ENCODE measurements around the gene CCDC54.
A peak's percentile ranks its signal among the peaks of the same experiment; 100 is the strongest.
"Not testable (repeated sequence)": the region's sequence is repeated elsewhere in the genome, so short reads cannot be mapped to it uniquely, and the experiment has no call there.

The CCDC54 gene

GRCh38 chr3:107377151-107377550, at the start of gene CCDC54:
Gene CCDC54 (plus strand): TSS chr3:107377439. CDS start chr3:107377588, 149 bp downstream.
- no peak for DNase-seq (ENCODE audit: low read depth)

GRCh38 chr3:107328069-107328468, 49.2 kb upstream of the CCDC54 start:
- H3K4me3 ChIP-seq (ENCODE audit: low read depth, low read length) = no peak overlapping the region
- DNase-seq (ENCODE audit: low read depth) = no peak

More at GRCh38 chr3:107377151-107377550, at the start of gene CCDC54:
- no peak within 1 kb of the TSS for H3K4me3 ChIP-seq (ENCODE audit: low read depth, low read length)

- DNase-seq (ENCODE audit: low read depth) = no peak
- H3K4me3 ChIP-seq (ENCODE audit: low read depth, low read length) = no peak overlapping the region
Measured at GRCh38 chr3:107329088-107329487, 48.2 kb upstream of the CCDC54 start.

GRCh38 chr3:107339690-107340089, 37.5 kb upstream of the CCDC54 start:
- H3K4me3 ChIP-seq (ENCODE audit: low read depth, low read length); DNase-seq (ENCODE audit: low read depth): not testable (repeated sequence)

- no peak for DNase-seq (ENCODE audit: low read depth)
- H3K4me3 ChIP-seq (ENCODE audit: low read depth, low read length) = no peak overlapping the region
Measured at GRCh38 chr3:107344722-107345121, 32.5 kb upstream of the CCDC54 start.

GRCh38 chr3:107345822-107346405, 31.3 kb upstream of the CCDC54 start:
- no peak overlapping the region for H3K4me3 ChIP-seq (ENCODE audit: low read depth, low read length)
- no peak for DNase-seq (ENCODE audit: low read depth)

GRCh38 chr3:107346564-107346963, 30.7 kb upstream of the CCDC54 start:
- no peak for DNase-seq (ENCODE audit: low read depth)
- H3K4me3 ChIP-seq (ENCODE audit: low read depth, low read length) = no peak overlapping the region

- no peak for DNase-seq (ENCODE audit: low read depth)
Measured at GRCh38 chr3:107347751-107348150, 29.5 kb upstream of the CCDC54 start.

GRCh38 chr3:107356706-107357105, 20.5 kb upstream of the CCDC54 start:
- no peak for DNase-seq (ENCODE audit: low read depth)
- H3K4me3 ChIP-seq (ENCODE audit: low read depth, low read length) = no peak overlapping the region

More at GRCh38 chr3:107347751-107348150, 29.5 kb upstream of the CCDC54 start:
- H3K4me3 ChIP-seq (ENCODE audit: low read depth, low read length) = no peak overlapping the region

GRCh38 chr3:107361633-107362032, 15.6 kb upstream of the CCDC54 start:
- DNase-seq (ENCODE audit: low read depth) = no peak
- no peak overlapping the region for H3K4me3 ChIP-seq (ENCODE audit: low read depth, low read length)

- H3K4me3 ChIP-seq (ENCODE audit: low read depth, low read length) = no peak overlapping the region
- DNase-seq (ENCODE audit: low read depth) = no peak
Measured at GRCh38 chr3:107365051-107365450, 12.2 kb upstream of the CCDC54 start.

- H3K4me3 ChIP-seq (ENCODE audit: low read depth, low read length) = no peak overlapping the region
- DNase-seq (ENCODE audit: low read depth) = no peak
Measured at GRCh38 chr3:107366766-107367165, 10.5 kb upstream of the CCDC54 start.

GRCh38 chr3:107367353-107367752, 9.9 kb upstream of the CCDC54 start:
- peak; percentile 34 for DNase-seq (ENCODE audit: low read depth)

GRCh38 chr3:107368654-107369398, 8.4 kb upstream of the CCDC54 start:
- no peak overlapping the region for H3K4me3 ChIP-seq (ENCODE audit: low read depth, low read length)
- DNase-seq (ENCODE audit: low read depth) = no peak

More at GRCh38 chr3:107367353-107367752, 9.9 kb upstream of the CCDC54 start:
- H3K4me3 ChIP-seq (ENCODE audit: low read depth, low read length) = no peak overlapping the region

GRCh38 chr3:107369791-107370190, 7.4 kb upstream of the CCDC54 start:
- no peak overlapping the region for H3K4me3 ChIP-seq (ENCODE audit: low read depth, low read length)
- no peak for DNase-seq (ENCODE audit: low read depth)

GRCh38 chr3:107370907-107371306, 6.3 kb upstream of the CCDC54 start:
- H3K4me3 ChIP-seq (ENCODE audit: low read depth, low read length) = no peak overlapping the region
- DNase-seq (ENCODE audit: low read depth) = no peak

- no peak for DNase-seq (ENCODE audit: low read depth)
- H3K4me3 ChIP-seq (ENCODE audit: low read depth, low read length) = no peak overlapping the region
Measured at GRCh38 chr3:107372506-107372905, 4.7 kb upstream of the CCDC54 start.

GRCh38 chr3:107373896-107374295, 3.3 kb upstream of the CCDC54 start:
- no peak for DNase-seq (ENCODE audit: low read depth)
- no peak overlapping the region for H3K4me3 ChIP-seq (ENCODE audit: low read depth, low read length)

GRCh38 chr3:107375682-107376081, 1.6 kb upstream of the CCDC54 start:
- DNase-seq (ENCODE audit: low read depth) = no peak
- H3K4me3 ChIP-seq (ENCODE audit: low read depth, low read length) = no peak overlapping the region

GRCh38 chr3:107382631-107383030, 5.4 kb downstream of the CCDC54 start:
- no peak overlapping the region for H3K4me3 ChIP-seq (ENCODE audit: low read depth, low read length)
- no peak for DNase-seq (ENCODE audit: low read depth)

- H3K4me3 ChIP-seq (ENCODE audit: low read depth, low read length) = no peak overlapping the region
- DNase-seq (ENCODE audit: low read depth) = no peak
Measured at GRCh38 chr3:107384428-107384827, 7.2 kb downstream of the CCDC54 start.

All from skeletal muscle cell (primary cell).